K562 (cell line): Measurements from ENCODE around the gene ZCCHC3. TPM values are rescaled to one million over a fixed set of nuclear protein-coding genes. Genes with fewer than 3 reads are reported as not detected.

Experiments used
- BDP1 ChIP-seq: IDR thresholded peaks from 3 replicates; pipeline ENCODE4 v1.6.1; 2011; ENCODE audit not compliant: insufficient read length, insufficient read depth
- ELF4 ChIP-seq: fragments of 450-650 bp; formaldehyde crosslinking; IDR thresholded peaks from 2 replicates; pipeline ENCODE4 v1.4.0; 2022; ENCODE audit warnings: missing genetic modification characterization
- HOMEZ ChIP-seq: fragments of 250-450 bp; sonication (Bioruptor Pico); IDR thresholded peaks from 2 replicates; pipeline ENCODE4 v1.4.0; 2020; ENCODE audit warnings: mild to moderate bottlenecking, moderate library complexity
- KAT2B ChIP-seq: IDR thresholded peaks from one replicate; pipeline ENCODE4 v1.6.1; 2012; ENCODE audit warnings: low read depth, mild to moderate bottlenecking, control low read depth, inconsistent platforms, low read length, moderate library complexity
- MCM7 ChIP-seq, 2 experiments: fragments of 450-650 bp; IDR thresholded peaks; 2 replicates each; pipeline ENCODE4 v1.6.1; 2016 to 2018
- NFE2 ChIP-seq: IDR thresholded peaks from 2 replicates; pipeline ENCODE4 v1.6.1; 2014; ENCODE audit warnings: antibody characterized with exemption, low read depth
- POLR2AphosphoS2 ChIP-seq: IDR thresholded peaks from 2 replicates; pipeline ENCODE4 v1.6.1; 2012; ENCODE audit warnings: low read length, improper control_type of control experiment
- POLR2AphosphoS5 ChIP-seq: IDR thresholded peaks from 2 replicates; pipeline ENCODE4 v1.6.1; 2011; ENCODE audit warnings: mild to moderate bottlenecking, low read depth, low read length, moderate library complexity; ENCODE audit not compliant: control insufficient read depth, insufficient read depth
- SIX5 ChIP-seq, 2 experiments: IDR thresholded peaks; 2 replicates each; pipeline ENCODE4 v1.6.1; 2011; ENCODE audit warnings: low read length in 2 of 2, borderline replicate concordance in 1 of 2, low read depth in 1 of 2, mild to moderate bottlenecking in 1 of 2, moderate library complexity in 1 of 2; ENCODE audit not compliant: insufficient read depth in 1 of 2
- SMARCA4 ChIP-seq: fragments of 450-650 bp; IDR thresholded peaks from 2 replicates; pipeline ENCODE4 v1.6.1; 2016
- SRSF9 ChIP-seq: fragments of 200-400 bp; formaldehyde crosslinking; IDR thresholded peaks from 2 replicates; pipeline ENCODE4 v1.6.1; 2017; ENCODE audit warnings: low read depth, low read length, borderline replicate concordance
- TEAD2 ChIP-seq: fragments of 450-650 bp; IDR thresholded peaks from 2 replicates; pipeline ENCODE4 v1.6.1; 2016; ENCODE audit warnings: missing genetic modification characterization, control low read depth, missing compliant biosample characterization
- TEAD4 ChIP-seq, 2 experiments: sonication (generic) in 1 of 2; formaldehyde crosslinking in 1 of 2; IDR thresholded peaks; 2 replicates each; pipeline versions ENCODE4 v1.6.1 to v1.8.0; 2012 to 2022; ENCODE audit warnings: borderline replicate concordance in 1 of 2, inconsistent platforms in 1 of 2, low read length in 1 of 2, mild to moderate bottlenecking in 1 of 2, missing genetic modification reagents in 1 of 2
- ZBTB40 ChIP-seq, 2 experiments: fragments of 450-650 bp in 1 of 2; sonication (generic) in 1 of 2; formaldehyde crosslinking in 1 of 2; IDR thresholded peaks; 2 replicates each; pipeline versions ENCODE4 v1.7.1 to v1.9.0; 2016 to 2022; ENCODE audit warnings: inconsistent platforms in 1 of 2, mild to moderate bottlenecking in 1 of 2, missing genetic modification reagents in 1 of 2
- ZNF124 ChIP-seq: sonication (generic); formaldehyde crosslinking; IDR thresholded peaks from 2 replicates; pipeline ENCODE4 v1.8.1; 2022; ENCODE audit warnings: missing genetic modification reagents
- ZNF408 ChIP-seq: fragments of 250-450 bp; sonication (Bioruptor Pico); IDR thresholded peaks from 2 replicates; pipeline ENCODE4 v1.4.0; 2020; ENCODE audit warnings: low read depth, mild to moderate bottlenecking, moderate library complexity
- ZNF41 ChIP-seq: fragments of 250-450 bp; sonication (Bioruptor Pico); conservative IDR thresholded peaks from 2 replicates; pipeline ENCODE4 v1.4.0; 2020; ENCODE audit warnings: mild to moderate bottlenecking
- ZSCAN29 ChIP-seq: fragments of 450-650 bp; IDR thresholded peaks from 2 replicates; pipeline ENCODE4 v1.6.1; 2017
- polyA plus RNA-seq, 8 experiments: library from polyadenylated mRNA; depleted of rRNA in 4 of 8; stranded (reverse) in 5 of 8; unstranded in 3 of 8; fragments of >200 nt; fragmentation: Nextera tagmentation in 2 of 8; fragmentation: Illumina TruSeq in 1 of 8; extraction: Ambion mirVana in 2 of 8; extraction: Trizol in 1 of 8; gene quantifications; 2 replicates each; pipeline versions ENCODE4 v1.2.1 to v1.2.3, GENCODE V29; 2011 to 2014; ENCODE audit warnings: inconsistent platforms in 1 of 8, missing spikeins in 1 of 8
- total RNA-seq, 7 experiments: library from RNA; depleted of rRNA in 6 of 7; stranded (reverse); fragments of >200 nt in 6 of 7; fragmentation: Illumina TruSeq in 2 of 7; extraction: Trizol in 2 of 7; gene quantifications; 2 replicates each; pipeline versions ENCODE4 v1.2.1 to v1.2.3, GENCODE V29; 2011 to 2021; ENCODE audit warnings: low replicate concordance in 1 of 7

ZCCHC3 gene
- total and polyA plus RNA-seq, 9 of the 15 experiments (the other 6 are each of a cell fraction or from before 2014, with no cell fraction given): 2.8 to 23.3 (median 16.5) TPM

DNA sequence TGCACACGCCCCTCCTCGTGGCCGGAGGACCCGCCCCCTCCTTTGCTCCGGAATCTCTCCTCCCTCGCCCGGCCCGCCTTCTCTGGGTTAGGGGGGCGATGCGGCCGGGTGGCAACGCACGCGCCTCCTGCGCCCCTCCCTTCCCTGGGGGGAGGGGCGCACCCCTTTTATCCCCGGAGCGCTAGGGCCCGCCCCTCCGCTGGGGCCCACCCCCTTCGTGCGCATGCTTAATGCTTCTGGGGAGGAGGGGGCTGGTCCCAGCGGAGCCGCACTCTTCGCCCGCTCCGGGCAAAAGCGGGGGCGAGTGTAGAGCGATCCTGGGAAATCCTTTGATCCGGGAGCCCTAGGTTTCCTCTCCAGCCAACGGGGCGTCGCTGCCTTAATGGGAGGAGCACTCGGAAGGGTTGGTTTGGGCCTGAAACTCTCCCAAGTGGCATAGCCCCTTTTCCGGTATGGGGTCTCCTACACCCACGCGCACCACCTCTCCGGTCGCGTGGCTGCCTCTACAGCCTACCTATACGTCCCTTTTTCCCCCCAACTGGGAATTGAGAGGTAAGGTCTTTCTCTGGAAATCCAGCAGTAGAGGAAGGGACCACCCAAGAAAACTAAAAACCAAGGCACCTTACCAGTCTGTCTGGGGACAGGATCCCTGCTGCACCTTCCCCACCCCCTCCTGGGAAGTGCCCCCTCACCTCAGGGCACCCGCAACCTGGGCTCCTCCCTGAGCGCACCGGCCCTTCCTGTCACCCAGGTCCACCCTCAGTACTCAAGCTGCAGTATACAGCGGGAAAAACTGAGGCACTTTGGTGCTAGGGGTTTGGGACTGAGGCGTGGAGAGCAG is 30.0 kb downstream of the ZCCHC3 start (continued):
- TF ChIP-seq ZBTB40 (IDR thresholded peaks at IDR 0.05) (0 out of 2 replicates have a peak, but pooled peaks have one; percentile 14), ZBTB40 (CRISPR knock-in tag; IDR thresholded peaks at IDR 0.05) (no peak), SIX5 (IDR thresholded peaks at IDR 0.05; ENCODE audit: borderline replicate concordance in 1 of 2, insufficient read depth in 1 of 2, low read depth in 1 of 2, low read length in 2 of 2) (no peak), NFE2 (no peak), ZSCAN29 (no peak), ZNF124 (CRISPR knock-in tag) (no peak), SMARCA4 (no peak), ZNF41 (CRISPR knock-in tag) (no peak), POLR2AphosphoS2 (peak; percentile 66; the same call in 1 of the 2 replicates), TEAD4 (IDR thresholded peaks at IDR 0.05; ENCODE audit: low read length) (no peak), TEAD4 (CRISPR knock-in tag; IDR thresholded peaks at IDR 0.05; ENCODE audit: borderline replicate concordance) (no peak), BDP1 (no peak), MCM7 (IDR thresholded peaks at IDR 0.05) (no peak), TEAD2 (tag) (no peak), ELF4 (CRISPR knock-in tag) (no peak), POLR2AphosphoS5 (peak; percentile 66), SRSF9 (no peak), KAT2B (no peak), HOMEZ (no peak), ZNF408 (CRISPR knock-in tag) (no peak)
